NCI-H1436 (cell line): Measurements from ENCODE around the gene SLC8A1.

Source experiments
- DNase-seq: peaks from one replicate; lab custom pipeline; 2025; lab: John Stamatoyannopoulos, UW

SLC8A1 gene

DNA sequence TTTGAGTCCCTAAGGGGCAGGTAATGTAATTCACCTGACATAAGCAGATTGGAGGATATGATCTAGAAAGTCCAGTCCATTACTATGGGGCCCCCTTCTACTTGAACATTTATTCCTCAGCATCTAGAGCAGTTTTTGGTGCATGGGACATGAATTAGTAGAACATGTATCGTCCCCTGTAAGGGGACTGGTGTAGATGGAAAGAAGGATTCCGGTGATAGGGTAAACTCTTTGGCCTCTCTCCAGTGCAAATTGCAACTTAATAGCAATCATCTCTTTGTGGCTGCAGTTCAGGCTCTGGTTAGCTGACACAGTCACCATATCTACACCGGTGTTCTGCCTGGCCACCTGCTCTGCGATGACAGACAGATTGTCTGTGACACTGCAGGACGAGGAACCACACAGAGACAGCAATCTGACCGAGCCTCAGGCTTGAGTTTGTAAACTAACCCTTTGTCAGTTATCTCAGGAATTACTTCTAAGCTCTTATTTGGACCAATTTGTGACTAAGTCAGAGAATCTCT is 6.4 kb upstream of the SLC8A1 start:
- no peak for DNase-seq

DNA sequence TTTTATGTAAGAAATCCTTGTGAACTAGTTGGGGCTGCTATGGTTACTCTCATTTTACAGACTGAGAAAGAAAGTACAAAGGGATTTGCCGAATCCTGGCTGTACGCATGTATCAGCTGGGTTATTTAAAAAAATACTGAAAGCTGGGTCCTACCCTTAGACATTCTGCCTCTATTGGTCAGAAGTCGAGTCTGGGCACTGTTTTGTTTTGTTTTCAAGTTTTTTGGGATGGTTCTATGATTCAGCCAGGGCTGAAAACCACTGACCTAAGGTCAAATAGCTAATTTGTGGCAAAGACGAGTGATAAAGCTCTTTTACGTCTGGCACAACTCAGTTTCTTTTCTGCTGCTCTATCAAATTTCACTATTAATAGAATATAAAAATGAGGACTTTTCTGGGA is 5.9 kb upstream of the SLC8A1 start:
- no peak for DNase-seq

DNA sequence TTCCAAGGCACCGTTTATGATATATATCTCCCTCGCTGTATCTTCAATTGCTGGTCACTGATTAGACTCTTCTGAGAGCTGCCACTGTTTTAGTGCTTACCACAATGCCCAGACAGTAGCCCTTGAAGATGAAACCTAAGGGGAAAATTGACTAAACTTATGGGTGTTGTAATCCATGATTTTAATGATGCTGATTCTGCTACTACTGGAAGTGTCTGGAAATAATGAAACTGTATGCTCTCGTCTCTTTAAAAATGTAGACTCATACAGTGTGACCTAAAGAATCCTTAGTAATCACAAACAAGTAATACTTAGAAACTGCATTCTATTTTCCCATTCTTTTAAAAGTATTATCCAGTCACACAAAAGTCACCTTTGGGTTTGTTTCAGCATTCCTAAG is 5.5 kb upstream of the SLC8A1 start:
- no peak for DNase-seq

DNA sequence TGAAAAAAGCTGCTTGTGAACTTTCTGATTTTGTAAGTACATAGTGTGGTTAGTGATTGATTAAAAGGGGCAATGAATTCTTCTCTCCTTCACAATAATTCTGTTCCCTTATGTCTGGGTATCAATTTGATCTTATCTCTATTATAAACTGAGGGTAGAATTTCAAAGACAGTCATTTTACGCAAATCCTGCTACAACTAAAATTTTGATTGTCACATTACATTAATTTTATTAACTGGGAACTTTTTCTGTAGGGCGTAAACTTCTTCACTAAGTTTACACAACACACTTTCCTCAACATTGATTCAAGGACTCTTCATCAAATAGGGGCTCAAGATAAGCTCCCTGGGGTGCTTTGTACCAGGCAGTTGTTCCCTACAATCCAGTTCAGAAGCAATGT is 5.0 kb upstream of the SLC8A1 start:
- DNase-seq: no peak

DNA sequence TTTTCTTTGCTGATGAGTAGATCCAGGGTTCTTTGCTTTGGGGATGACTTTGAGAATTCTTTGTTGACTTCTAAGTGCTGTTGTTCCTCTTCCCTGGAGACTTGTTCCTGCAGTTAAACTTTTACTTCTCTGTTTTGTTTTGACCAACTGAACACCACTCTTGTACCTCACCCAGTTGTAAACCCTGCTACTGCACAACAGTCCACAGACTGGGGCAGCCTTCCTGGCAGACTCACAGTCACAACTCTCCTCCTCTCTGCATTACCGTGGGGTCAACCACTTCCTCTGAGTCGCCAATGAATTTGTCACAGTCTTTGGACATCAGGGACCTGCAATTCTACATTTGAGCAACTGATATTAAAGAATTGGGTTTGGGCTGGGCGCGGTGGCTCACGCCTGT is 3.8 kb upstream of the SLC8A1 start:
- DNase-seq: no peak

DNA sequence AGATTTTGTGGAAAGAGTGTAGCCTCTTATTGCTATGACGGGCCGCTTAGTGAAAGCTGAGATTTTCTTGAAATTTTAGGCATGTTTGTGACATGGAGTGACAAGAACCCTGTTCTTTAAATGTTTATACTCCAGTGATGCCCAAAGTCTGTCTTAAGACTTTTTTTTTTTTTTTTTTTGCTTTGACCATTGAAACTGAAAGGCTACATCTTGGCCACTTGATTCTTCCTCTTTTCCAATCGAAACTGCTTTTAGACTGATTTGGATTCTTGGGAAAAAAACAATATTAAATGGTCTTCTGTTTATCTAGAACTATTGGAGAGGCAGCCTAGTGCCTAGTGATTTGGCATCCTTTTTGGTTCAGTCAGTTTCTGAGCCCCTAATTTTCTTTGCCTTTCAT is 2.4 kb upstream of the SLC8A1 start:
- DNase-seq: no peak

DNA sequence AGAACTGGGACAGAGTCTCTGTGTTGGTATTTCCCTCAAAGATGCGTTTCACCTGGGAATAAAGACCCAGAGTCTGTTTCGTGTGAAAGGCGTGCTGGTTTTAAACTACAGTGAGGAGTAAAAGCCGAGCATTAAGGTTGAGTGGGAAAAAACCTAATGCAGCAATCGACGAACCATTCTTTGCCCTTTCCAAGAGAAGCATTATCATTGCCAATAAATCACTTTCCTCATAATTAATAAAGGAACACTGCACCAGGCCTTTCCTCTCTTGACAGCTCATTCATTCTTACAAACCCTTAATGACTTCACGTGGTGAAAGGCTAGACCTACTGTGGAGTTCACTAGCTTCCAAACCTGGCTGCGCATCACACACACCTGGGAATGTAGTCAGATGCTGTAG is 896 bp upstream of the SLC8A1 start:
- no peak for DNase-seq

DNA sequence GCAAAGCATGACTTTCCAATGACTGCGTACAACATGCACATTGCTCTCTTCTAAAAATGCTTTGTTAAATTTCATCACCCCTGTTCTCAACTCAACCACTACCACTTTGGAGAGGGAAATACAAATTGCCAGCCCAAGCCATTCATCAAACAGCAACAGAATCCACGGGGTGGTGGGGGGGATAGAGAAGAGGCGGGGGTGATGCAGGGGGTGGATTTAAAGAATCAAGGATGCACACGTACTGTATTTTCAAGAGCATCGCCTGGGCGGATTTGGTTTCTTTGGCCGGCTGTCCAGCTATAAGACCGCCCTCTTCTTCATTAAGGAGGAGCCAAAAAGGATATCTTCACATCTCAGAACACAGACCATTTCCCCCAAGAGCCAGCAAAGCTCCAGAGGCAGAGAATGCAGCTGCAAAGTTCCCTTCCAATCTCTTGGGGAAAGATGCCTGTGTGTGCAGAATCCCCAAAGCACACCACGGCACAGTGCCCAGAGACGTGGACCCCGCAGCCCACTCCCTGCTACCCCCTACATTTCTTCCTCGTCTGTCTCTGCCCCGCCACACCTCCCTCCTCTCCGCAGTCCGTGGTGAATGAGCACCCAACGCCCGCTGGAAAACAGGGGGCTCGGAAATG is 977 bp downstream of the SLC8A1 start:
- DNase-seq: peak; percentile 49

DNA sequence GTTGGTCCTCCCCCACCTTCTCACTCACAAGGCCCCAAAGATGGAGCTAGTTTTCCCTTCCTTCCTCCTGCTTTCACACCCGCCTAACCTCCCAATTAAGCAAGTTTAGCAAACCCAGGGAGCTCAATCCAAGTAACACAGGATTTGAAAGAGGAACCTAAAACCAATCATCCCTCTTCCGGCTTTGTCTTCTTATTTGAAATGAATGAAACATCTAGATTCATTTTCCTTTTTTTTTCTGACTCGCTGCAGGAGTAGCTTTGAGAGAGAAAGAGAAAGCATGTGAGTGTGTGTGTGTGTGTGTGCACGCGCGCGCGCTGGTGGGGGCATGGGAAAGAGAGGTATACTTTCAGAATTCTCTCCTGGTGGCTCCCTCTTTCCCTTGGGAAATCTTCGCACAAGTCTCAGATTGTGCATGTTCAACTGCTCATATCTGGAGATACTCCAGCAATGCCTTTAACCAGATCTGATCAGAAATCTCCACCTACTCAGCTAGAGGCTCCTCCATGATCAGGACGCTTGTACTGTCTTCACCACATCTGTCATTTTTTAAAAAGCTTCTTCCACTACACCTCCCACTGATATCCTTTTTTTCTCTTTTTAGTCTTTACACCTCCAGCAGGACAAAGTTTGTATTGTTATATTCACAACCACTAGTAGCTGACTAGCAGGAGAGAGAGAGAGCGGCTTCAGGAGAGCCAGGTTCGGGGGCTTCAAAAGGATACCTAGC is 1.7 kb downstream of the SLC8A1 start:
- DNase-seq: peak; percentile 12

DNA sequence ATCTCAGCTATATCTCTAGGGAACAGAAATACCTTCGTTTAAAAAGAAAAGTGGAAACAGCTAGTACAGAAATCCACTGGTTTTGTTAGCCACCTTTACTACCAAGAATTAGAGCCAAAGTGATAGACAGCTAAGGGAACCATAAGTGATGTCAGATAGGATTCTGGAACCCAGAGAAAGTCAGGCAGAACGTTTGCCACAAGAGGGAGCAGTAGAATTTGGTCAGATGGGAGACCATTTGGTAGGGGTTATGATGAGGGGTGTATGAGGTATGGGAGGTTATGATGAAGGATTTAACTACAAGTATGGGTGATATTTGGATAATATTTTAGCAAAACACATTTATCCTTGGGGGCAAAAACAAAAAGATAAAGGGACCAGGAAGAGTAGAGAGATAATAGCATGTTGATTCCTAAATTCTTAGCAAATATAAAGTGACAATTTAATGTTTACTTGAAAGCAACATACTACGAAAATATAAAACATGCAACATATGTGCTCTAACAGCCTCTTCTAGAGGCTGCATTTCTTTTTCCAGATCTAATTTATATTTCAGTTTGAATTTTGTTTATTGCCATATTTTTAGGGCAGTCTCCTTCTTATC is 3.3 kb downstream of the SLC8A1 start:
- DNase-seq: peak; percentile 59

DNA sequence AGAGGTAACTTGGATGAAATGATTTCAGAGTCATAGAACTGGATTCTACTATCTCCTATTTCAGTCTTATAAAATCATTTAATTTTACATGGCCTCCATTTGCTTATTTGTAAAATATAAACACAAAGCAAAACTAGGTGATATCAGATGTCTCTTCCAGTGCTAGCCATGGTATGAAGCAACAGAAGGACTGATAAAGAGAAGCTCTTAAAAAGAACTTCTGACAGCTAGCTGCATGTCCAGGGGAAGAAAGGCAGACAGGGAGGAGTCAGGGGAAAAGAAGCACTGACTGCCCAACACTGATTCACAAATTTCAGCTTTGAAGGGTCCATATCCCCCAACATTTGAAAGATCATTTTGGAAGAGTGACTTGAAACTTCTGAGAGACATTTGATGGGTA is 6.4 kb downstream of the SLC8A1 start:
- DNase-seq: no peak

DNA sequence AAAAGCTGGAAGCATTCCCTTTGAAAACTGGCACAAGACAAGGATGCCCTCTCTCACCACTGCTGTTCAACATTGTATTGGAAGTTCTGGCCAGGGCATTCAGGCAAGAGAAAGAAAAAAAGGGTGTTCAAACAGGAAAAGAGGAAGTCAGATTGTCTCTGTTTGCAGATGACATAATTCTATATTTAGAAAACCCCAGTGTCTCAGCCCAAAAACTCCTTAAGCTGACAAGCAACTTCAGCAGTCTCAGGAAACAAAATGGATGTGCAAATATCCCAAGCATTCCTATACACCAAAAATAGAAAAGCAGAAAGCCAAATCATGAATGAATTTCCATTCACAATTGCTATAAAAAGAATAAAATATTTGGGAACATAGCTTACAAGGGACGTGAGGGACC is 11.1 kb downstream of the SLC8A1 start:
- no peak for DNase-seq

DNA sequence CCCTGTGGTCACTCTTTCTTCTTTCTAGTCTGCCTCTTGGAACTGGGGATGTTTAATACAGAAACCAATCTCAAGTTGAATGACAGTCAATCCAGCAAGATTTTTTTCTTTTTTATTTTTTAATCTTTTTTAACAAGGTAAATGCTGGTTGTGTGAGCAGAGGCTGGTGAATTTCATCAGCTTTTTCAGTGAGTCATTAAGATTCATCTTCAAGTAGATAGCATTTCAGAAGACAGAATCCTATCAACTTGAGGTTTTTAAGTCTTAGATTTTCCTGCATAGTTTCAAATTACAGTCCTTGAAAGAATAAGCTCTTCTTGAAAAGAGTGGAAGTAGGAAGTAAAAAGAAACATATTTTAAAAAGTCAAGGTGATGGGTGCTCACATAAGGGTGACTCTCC is 12.4 kb downstream of the SLC8A1 start:
- no peak for DNase-seq

DNA sequence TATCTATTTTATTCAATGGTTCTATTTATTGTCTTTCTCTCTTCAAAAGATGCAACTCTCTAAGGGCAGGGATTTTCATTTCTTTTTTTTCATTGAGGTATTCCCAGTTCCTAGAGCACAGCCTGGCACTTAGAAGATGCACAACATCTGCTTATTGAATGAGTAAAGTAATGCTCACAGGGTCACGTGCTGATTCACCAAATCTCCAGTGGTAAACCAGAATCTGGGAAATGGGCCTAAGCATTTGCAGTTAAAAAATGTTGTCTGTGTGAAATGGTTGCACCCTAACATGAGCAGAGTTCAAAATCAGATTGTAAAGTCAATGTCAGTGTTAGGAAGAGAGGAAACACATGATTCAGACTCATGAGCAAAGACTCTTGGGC is 15.8 kb downstream of the SLC8A1 start:
- DNase-seq: no peak

DNA sequence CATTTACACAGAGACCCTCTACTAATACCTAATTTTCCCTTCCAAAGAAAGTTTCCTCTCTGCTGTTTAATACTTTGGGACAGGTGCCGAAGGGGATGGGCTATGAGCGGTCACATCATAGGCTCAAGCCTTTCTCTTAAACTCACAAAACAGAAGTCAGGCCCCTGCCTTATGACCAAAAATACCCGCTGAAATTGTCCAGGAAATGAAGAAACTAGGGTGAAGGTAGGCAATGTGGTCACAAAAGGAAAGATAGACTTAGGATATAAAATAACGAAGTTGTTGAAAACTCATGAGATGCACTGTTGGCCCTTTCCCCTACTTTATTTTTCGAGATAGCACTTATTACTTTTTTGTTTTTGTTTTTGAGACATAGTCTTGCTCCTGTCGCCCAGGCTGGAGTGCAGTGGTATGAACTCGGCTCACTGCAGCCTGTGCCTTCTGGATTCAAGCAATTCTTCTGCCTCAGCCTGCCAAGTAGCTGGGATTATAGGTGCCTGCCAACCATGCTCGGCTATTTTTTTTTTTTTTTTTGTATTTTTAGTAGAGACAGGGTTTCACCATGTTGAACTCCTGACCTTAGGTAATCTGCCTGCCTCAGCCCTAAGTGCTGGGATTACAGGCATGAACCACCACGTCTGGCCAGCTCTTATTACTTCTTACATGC is 16.3 kb downstream of the SLC8A1 start:
- DNase-seq: no peak

DNA sequence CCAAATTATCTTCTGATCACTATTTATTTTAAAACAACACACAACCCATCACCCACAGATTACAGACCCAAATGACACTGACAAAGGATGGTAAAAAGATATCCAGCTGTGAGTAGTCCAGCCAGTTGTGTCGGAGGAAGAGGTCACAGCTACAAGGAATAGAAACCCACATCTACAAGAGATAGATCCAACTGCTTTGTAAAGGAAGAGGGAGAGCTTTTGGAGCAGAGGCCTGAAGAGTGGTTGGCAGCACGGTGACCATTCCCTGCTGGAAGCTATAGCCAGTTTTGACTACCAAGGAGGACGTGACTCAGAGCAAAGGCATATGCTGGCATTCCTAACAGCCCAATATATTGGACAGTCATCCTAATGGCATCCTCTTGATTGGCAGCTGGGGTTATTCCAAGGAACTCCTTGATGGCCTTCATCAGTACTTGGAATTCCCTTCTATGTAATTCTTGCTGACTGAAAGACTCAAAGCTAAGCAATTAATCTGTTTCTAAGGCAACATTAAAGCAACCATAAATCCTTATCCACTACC is 17.1 kb downstream of the SLC8A1 start:
- no peak for DNase-seq

DNA sequence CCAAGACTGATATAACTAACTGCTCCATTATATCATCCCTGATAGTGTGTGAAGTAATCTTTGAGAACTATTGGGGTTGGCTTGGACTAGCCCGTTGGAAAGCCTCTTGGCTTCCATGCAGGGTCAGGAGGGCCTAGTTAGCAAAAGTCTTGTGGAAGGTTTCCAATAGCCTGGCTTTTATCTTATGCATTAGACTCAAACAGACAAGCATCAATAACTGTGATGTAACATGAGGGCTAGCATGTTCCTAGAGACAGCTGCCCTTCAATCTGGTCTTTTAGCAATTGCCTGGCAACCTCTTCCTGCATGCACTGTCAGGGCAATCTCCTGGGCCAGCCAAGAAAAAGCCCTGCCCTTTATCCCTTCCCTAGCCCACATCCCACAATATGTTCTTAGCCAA is 18.2 kb downstream of the SLC8A1 start:
- no peak for DNase-seq

DNA sequence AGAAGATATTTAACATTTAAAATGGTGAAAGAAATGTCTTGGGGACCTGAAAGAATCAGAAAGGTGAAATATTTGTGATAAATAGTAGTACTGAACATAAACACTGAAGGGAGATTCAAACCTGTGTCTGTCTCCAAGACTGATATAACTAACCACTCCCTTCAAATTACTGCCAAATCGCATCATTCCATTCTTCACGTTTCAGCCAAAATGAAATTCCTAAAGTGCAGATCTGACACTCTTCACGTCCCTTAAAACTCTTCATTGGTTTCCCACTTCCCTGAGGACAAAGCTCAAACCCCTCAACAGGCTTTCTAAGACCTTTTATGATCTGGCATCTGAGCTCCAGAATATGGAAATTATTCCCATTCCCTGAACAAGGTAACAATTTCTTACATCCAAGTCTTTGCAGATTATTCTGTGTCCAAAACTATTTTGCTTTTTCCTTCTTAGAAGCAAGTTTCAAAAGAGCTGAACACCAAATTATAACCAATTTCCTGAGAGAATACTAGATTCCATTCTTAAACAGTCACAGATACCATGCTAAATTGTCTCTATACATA is 18.9 kb downstream of the SLC8A1 start:
- DNase-seq: no peak

DNA sequence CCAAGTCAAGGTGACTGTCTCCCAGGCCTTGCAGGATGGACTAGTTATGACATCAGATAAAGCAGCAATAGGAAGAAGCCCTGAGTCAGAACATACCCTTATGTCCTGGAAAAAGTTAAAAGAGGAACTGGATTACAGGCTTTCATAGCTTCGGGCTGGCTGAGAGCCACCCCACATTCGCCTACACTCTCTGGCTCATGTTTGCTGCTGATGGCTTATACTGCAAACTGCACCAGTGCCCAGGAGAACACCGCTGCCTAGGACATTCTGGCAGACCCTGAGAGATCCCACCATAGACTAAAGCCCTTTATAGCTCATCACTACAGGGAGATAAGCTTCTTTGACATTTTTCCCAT is 20.3 kb downstream of the SLC8A1 start:
- no peak for DNase-seq

DNA sequence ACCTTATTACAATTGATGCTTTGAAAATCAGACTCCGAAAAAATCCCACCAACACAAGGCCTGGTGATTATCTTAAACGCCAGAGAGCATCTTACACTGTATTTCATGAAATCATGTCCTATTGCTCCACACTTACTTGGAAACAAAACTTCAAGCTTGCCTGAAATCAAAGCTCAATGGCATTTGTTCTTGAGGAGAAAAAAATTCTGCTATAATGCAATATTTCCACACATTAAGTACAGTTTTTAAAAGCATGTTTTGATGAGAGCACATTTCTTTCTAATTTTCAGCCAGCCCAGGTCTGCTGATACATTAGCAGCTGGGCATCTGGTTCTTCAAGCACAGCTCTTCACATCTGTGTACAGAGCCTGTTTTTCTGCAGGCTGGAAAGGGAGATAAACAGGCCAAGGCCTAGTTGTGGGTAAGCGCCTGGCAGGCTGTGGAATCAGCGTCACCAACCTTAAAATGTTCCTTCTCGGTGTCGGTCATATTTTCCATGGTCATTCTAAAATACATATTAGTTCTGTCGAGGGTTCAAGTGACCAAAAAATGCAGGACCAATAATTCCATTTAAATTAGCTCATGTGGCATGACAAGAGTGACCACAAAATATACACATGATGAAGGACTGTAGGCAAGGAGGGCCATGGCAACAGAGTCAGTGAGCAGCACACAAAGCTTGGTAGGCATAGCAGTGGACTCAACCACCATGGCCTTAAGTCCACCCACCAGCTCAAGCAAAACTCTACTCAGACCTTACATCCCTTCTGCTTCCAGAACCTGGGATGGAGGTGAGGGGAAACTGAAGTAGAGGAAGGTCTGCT is 20.9 kb downstream of the SLC8A1 start:
- no peak for DNase-seq

DNA sequence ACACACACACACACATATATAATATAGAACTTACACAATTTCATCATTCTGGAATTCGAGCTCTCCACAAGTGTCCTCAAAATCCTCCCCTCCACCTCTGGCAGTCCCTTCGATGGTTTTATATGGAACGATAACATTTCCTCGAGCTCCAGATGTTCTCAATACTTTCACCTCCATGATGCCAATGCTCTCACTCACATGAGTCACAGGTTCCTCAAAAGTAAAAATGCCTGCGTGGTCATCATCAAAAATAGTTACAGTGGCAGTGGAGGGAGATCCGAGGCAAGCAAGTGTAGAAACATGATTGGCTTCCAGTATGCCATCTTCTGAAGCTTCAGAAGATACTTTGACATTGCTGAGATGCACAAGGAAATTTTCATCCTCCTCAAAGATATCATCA is 23.5 kb downstream of the SLC8A1 start:
- no peak for DNase-seq
